Breast epithelium (tissue), 4 donors: ENCODE results near the gene PLCG1. TPM values are rescaled to one million over a fixed set of nuclear protein-coding genes. Genes with fewer than 3 reads are reported as not detected.
A peak's percentile ranks its signal among the peaks of the same experiment; 100 is the strongest.

Experiments used
- DNase-seq, 2 donors: peaks; one replicate each; pipeline ENCODE4 v3.0.0-alpha.2; 2019; ENCODE audit warnings: low spot score in 2 of 2
- H3K27ac ChIP-seq, 2 donors: fragments of 200-600 bp; sonication (generic) in 1 of 2; one replicate each; pipeline ENCODE4 v1.5.1; 2016 to 2019; ENCODE audit warnings: mild to moderate bottlenecking in 1 of 2
- H3K27me3 ChIP-seq, 2 donors: fragments of 200-600 bp; sonication (generic) in 1 of 2; one replicate each; pipeline versions ENCODE4 v1.5.1 to v1.6.0; 2017 to 2019; ENCODE audit warnings: control low read depth in 1 of 2, mild to moderate bottlenecking in 1 of 2
- H3K36me3 ChIP-seq: fragments of 200-600 bp; one replicate; pipeline ENCODE4 v1.5.1; 2019
- H3K4me1 ChIP-seq, 2 donors: fragments of 200-600 bp; sonication (generic); one replicate each; pipeline ENCODE4 v1.5.1; 2016 to 2019; ENCODE audit warnings: control low read depth in 1 of 2
- H3K4me3 ChIP-seq, 3 donors: fragments of 200-600 bp; sonication (generic); 1 replicate in 2 of 3; 2 replicates in 1 of 3; pipeline ENCODE4 v1.5.1; 2016 to 2019; ENCODE audit warnings: mild to moderate bottlenecking in 3 of 3, moderate library complexity in 2 of 3
- H3K9me3 ChIP-seq, 2 donors: fragments of 200-600 bp; sonication (generic) in 1 of 2; one replicate each; pipeline ENCODE4 v1.5.1; 2016 to 2019; ENCODE audit warnings: control low read depth in 1 of 2
- POLR2A ChIP-seq: fragments of 450-650 bp; IDR thresholded peaks from one replicate; pipeline ENCODE4 v1.6.1; 2016; ENCODE audit warnings: antibody characterized with exemption, mild to moderate bottlenecking, moderate library complexity
- POLR2AphosphoS5 ChIP-seq, 3 donors: sonication (generic); formaldehyde crosslinking; IDR thresholded peaks; one replicate each; pipeline ENCODE4 v1.6.1; 2017; ENCODE audit warnings: antibody characterized with exemption in 3 of 3
- intact Hi-C: fragments of 100-400 bp; cut with DNase I; formaldehyde crosslinking; loops from one replicate; pipeline ENCODE4 v1.15.1; 2023; ENCODE audit warnings: low total_unique reads
- total RNA-seq, 3 donors: library from RNA; depleted of rRNA; stranded (reverse); fragments of >200 nt; gene quantifications; one replicate each; pipeline ENCODE4 v1.1.0, GENCODE V29; 2016
- TF ChIP-seq, protein P1 (sequence below), 3 donors: fragments of 450-650 bp; IDR thresholded peaks; one replicate each; pipeline ENCODE4 v1.5.1; 2016 to 2017; ENCODE audit warnings: antibody characterized with exemption in 3 of 3, mild to moderate bottlenecking in 3 of 3, moderate library complexity in 3 of 3

Gene PLCG1
- total RNA-seq, 3 donors from 2014 or later, result 88.5 to 132 (median 92.3) TPM

DNA sequence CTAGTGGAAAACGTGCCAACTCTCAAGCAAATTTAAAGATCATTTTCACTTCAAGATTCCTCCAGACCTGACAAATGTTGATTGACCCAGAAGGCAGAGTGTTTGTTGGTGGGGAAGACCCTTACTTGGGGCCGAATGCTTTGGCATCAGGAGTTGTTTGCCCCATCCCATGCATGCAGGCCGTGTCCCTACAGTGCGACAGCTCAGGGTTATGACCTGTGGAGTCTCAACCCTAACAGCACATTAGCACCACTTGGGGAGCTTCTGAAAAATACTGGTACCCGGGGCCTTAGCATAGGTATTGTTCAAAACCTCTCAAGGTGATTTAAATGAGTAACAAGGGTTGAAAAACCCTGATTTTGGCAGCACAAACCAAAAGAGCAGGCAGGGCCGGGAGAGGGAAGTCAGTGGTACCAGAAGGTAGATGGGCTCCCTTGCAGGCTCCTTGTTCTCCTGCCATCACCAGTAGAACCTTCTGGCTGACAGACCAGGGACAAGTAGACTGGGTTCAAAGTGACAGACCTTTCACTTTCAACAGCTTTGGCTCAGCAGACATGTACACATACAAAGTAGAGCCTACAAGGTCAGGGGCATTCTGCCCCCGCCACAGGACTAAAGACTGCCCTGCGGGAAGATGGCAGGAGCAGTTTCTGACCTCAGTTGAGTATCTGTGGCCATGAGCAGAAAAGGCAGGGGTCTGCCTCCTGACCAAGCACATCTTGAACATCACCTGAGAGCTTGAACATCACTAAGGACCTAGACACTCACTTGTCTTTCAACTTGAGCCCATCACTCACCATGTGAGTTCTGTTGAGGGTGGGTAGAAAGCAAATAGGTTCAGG lies 39.6 kb downstream of the PLCG1 start:
- Histone ChIP-seq H3K27me3 (no peaks in the 10 kb centered on the region), H3K36me3 (no peaks in the 10 kb centered on the region), H3K4me1 (peaks cover 4 to 11% of the 10 kb centered on the region in 2 donors), H3K4me3 (no peak overlapping the region), H3K27ac (peak overlapping the region; percentile 73 to 94), H3K9me3 (no peaks in the 10 kb centered on the region)
- DNase-seq, result peak; percentile 5 to 17
- TF ChIP-seq, protein P1, sequence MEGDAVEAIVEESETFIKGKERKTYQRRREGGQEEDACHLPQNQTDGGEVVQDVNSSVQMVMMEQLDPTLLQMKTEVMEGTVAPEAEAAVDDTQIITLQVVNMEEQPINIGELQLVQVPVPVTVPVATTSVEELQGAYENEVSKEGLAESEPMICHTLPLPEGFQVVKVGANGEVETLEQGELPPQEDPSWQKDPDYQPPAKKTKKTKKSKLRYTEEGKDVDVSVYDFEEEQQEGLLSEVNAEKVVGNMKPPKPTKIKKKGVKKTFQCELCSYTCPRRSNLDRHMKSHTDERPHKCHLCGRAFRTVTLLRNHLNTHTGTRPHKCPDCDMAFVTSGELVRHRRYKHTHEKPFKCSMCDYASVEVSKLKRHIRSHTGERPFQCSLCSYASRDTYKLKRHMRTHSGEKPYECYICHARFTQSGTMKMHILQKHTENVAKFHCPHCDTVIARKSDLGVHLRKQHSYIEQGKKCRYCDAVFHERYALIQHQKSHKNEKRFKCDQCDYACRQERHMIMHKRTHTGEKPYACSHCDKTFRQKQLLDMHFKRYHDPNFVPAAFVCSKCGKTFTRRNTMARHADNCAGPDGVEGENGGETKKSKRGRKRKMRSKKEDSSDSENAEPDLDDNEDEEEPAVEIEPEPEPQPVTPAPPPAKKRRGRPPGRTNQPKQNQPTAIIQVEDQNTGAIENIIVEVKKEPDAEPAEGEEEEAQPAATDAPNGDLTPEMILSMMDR (IDR thresholded peaks at IDR 0.05), result no peak
- TF ChIP-seq POLR2A (no peak), POLR2AphosphoS5 (IDR thresholded peaks at IDR 0.05) (no peak)
- intact Hi-C loops, result loop anchor here (10.0 kb wide), 1 partner anchor 58 kb away; no protein-coding TSS in a partner anchor

DNA sequence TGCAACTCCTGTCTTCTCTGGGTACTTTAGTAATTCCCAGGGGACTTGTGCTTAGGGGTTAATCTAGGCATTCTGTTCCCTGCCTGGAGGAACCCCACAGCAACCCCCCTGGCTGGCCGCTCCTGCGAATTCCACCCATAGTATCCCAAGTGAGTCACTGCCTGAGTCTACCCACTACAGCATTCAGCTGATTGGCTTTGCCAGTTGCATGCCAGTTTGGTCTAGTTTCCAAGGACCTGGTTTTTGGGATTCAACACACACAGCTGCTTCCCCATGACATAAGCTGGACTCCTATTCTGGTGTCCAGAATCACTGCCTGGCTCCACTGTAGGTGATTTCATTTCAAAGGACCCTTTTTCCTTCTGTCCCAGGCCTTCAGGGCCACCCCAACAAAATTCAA lies 40.3 kb downstream of the PLCG1 start:
- H3K36me3 ChIP-seq, result no peaks in the 10 kb centered on the region
- DNase-seq, result peak; percentile 50 to 64
- intact Hi-C loops, result loop anchor here (10.0 kb wide), 1 partner anchor 57 kb away; no protein-coding TSS in a partner anchor

DNA sequence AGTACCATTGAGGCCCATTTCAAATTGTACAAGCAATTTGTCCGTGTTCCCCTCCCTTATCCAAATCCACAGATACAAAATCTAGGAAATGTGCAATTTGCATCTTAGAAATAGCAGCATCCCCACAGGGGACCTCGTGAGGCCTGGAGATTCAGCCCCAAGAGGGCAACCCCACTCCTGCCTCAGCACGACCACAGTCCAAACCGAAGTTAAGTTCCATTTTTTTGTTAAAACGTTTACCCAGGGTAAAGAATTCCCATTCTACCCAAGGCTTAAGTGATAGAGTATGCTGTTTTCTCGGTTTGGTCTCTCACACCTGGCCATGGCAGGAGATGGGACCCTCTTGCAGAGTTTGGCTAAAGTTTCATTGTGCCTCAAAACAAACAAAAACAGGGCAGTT lies 41.2 kb downstream of the PLCG1 start:
- no peak for TF ChIP-seq POLR2A
- no peak for TF ChIP-seq POLR2AphosphoS5 (IDR thresholded peaks at IDR 0.05)
- TF ChIP-seq, protein P1 (IDR thresholded peaks at IDR 0.05), result no peak
- Histone ChIP-seq H3K4me1 (peaks cover 0 to 11% of the 10 kb centered on the region in 2 donors), H3K9me3 (no peaks in the 10 kb centered on the region), H3K27ac (peak overlapping the region; percentile 73 to 94), H3K4me3 (no peak overlapping the region), H3K27me3 (no peaks in the 10 kb centered on the region), H3K36me3 (no peaks in the 10 kb centered on the region)
- intact Hi-C loops, result loop anchor here (10.0 kb wide), 1 partner anchor 56 kb away; no protein-coding TSS in a partner anchor
- DNase-seq, result peak; percentile 11 to 22

More for the DNA sequence above, 40.3 kb downstream of the PLCG1 start:
- TF ChIP-seq, protein P1 (IDR thresholded peaks at IDR 0.05), result no peak
- TF ChIP-seq POLR2AphosphoS5 (IDR thresholded peaks at IDR 0.05) (no peak), POLR2A (no peak)
- no peak overlapping the region for H3K4me3 ChIP-seq
- H3K4me1 ChIP-seq, result peaks cover 2 to 11% of the 10 kb centered on the region in 2 donors
- peak overlapping the region; percentile 73 to 94 for H3K27ac ChIP-seq
- no peaks in the 10 kb centered on the region for H3K9me3 ChIP-seq
- H3K27me3 ChIP-seq, result no peaks in the 10 kb centered on the region

GRCh38 chr20:41178904-41179432 lies 41.6 kb downstream of the PLCG1 start:
- TF ChIP-seq, protein P1 (IDR thresholded peaks at IDR 0.05), result no peak
- TF ChIP-seq POLR2AphosphoS5 (IDR thresholded peaks at IDR 0.05), result no peak
- no peak for TF ChIP-seq POLR2A
- Histone ChIP-seq H3K27me3 (no peaks in the 10 kb centered on the region), H3K9me3 (no peaks in the 10 kb centered on the region), H3K27ac (peak overlapping the region; percentile 73 to 94), H3K36me3 (no peaks in the 10 kb centered on the region), H3K4me1 (peaks cover 0 to 11% of the 10 kb centered on the region in 2 donors), H3K4me3 (no peak overlapping the region)
- intact Hi-C loops, result loop anchor here (10.0 kb wide), 1 partner anchor 56 kb away; no protein-coding TSS in a partner anchor
- peak; percentile 24 for DNase-seq

GRCh38 chr20:41179961-41180360 lies 42.6 kb downstream of the PLCG1 start:
- TF ChIP-seq POLR2AphosphoS5 (IDR thresholded peaks at IDR 0.05) (no peak), POLR2A (no peak)
- TF ChIP-seq, protein P1 (IDR thresholded peaks at IDR 0.05), result no peak
- no peak overlapping the region for H3K4me3 ChIP-seq
- intact Hi-C loops, result loop anchor here (10.0 kb wide), 1 partner anchor 55 kb away; no protein-coding TSS in a partner anchor
- H3K9me3 ChIP-seq, result no peaks in the 10 kb centered on the region
- H3K4me1 ChIP-seq, result peaks cover 0 to 4% of the 10 kb centered on the region in 2 donors
- DNase-seq, result peak; percentile 9 to 12
- no peaks in the 10 kb centered on the region for H3K27me3 ChIP-seq
- H3K27ac ChIP-seq, result peak overlapping the region; percentile 44 to 73
- H3K36me3 ChIP-seq, result no peaks in the 10 kb centered on the region
